ENCODE measurements around the gene FLOT1. TPM values are rescaled to one million over a fixed set of nuclear protein-coding genes. Genes with fewer than 3 reads are reported as not detected.

The FLOT1 gene
- polyA plus RNA-seq, 2 of the 4 experiments (the other 2 are of a cell fraction), result 89.7 to 135 TPM

GRCh38 chr6:30787954-30788353 is 45.5 kb upstream of the FLOT1 start:
- ATAC-seq (peak in 1 of 2 experiments; percentile 56; a peak in 3 of 6 replicates), DNase-seq (ENCODE audit: low read depth in 1 of 2, low spot score in 1 of 2) (no peak), FAIRE-seq (no peak)
- Histone ChIP-seq H3K9me3 (0 out of 3 replicates have a peak, but pooled peaks cover 7% of the 10 kb centered on the region), H3K27ac (peak overlapping the region; percentile 35 to 97; a peak in 5 of 6 replicates), H3K4me1 (peaks cover 38% of the 10 kb centered on the region), H3K4me2 (no peak overlapping the region), H3K4me3 (no peak overlapping the region)
- 77% methylated on average over 5 of the region's 5 CpGs for WGBS (ENCODE audit: missing lambda C conversion rate)
- ChIA-PET CTCF (no interaction called here), POLR2A (interaction anchor here (0.8 to 1.0 kb wide), 2 partner anchors 19 to 46 kb away, joined by 3 to 5 read pairs; partner anchors contain the start of gene FLOT1)
- TF ChIP-seq ELK1 (IDR thresholded peaks at IDR 0.05; ENCODE audit: low read depth, low read length), result no peak
- peak in 1 of 2 experiments; percentile 31; a peak in 1 of 4 replicates for TF ChIP-seq CEBPB (IDR thresholded peaks at IDR 0.05)

- DNase-seq (ENCODE audit: low read depth in 1 of 2, low spot score in 1 of 2) (peak; percentile 33 to 85), FAIRE-seq (no peak), ATAC-seq (peak; percentile 66 to 75)
- TF ChIP-seq CHD2 (IDR thresholded peaks at IDR 0.05; ENCODE audit: low read length, partially characterized antibody), result no peak
- TF ChIP-seq EP300 (IDR thresholded peaks at IDR 0.05), result peak in 1 of 2 experiments; percentile 10; a peak in 1 of 5 replicates
- no peak for TF ChIP-seq RNF2 (IDR thresholded peaks at IDR 0.05; ENCODE audit: borderline replicate concordance, low read depth)
- no peak for TF ChIP-seq ZSCAN20 (CRISPR knock-in tag; IDR thresholded peaks at IDR 0.05)
- no peak; the same call in 1 of the 2 replicates for TF ChIP-seq FOSL2 (IDR thresholded peaks at IDR 0.05)
- TF ChIP-seq FOSL2 (CRISPR knock-in tag; IDR thresholded peaks at IDR 0.05), result peak; percentile 68
- peak; percentile 67; the same call in 1 of the 2 replicates for TF ChIP-seq RARB (CRISPR knock-in tag; IDR thresholded peaks at IDR 0.05)
- TF ChIP-seq CEBPB (IDR thresholded peaks at IDR 0.05), result peak; percentile 94 to 97
- TF ChIP-seq HES2 (IDR thresholded peaks at IDR 0.05), result 0 out of 2 replicates have a peak, but pooled peaks have one; percentile 19
- 0 out of 2 replicates have a peak, but pooled peaks have one; percentile 37 for TF ChIP-seq GATA3 (IDR thresholded peaks at IDR 0.05; ENCODE audit: borderline replicate concordance)
- peak; percentile 16 to 21; a peak in 3 of 5 replicates for TF ChIP-seq RAD21 (conservative IDR thresholded peaks at IDR 0.05 in 1 of 2, IDR thresholded peaks at IDR 0.05 in 1 of 2)
- 0 out of 2 replicates have a peak, but pooled peaks have one; percentile 11 for TF ChIP-seq TP53 (CRISPR knock-in tag; IDR thresholded peaks at IDR 0.05)
- TF ChIP-seq HOXB13 (CRISPR knock-in tag; IDR thresholded peaks at IDR 0.05; ENCODE audit: low read depth), result no peak
- TF ChIP-seq JUNB (IDR thresholded peaks at IDR 0.05), result peak; percentile 50; the same call in 1 of the 2 replicates
- no peak for TF ChIP-seq SMC3 (IDR thresholded peaks at IDR 0.05)
- TF ChIP-seq HEYL (CRISPR knock-in tag; IDR thresholded peaks at IDR 0.05), result no peak
- Histone ChIP-seq H3K4me1 (peaks cover 83% of the 10 kb centered on the region), H3K4me3 (peak overlapping the region; percentile 11; the same call in 1 of the 3 replicates), H3K27ac (peak overlapping the region; percentile 96 to 97), H3K4me2 (peak overlapping the region; percentile 82), H3K9me3 (0 out of 3 replicates have a peak, but pooled peaks cover 7% of the 10 kb centered on the region)
- ChIA-PET POLR2A (interaction anchor here (1.0 to 4.6 kb wide), 10 partner anchors 13 to 50 kb away, joined by 3 to 78 read pairs (median 16); partner anchors contain the start of genes FLOT1 and IER3), CTCF (interaction anchor here (1.0 to 7.3 kb wide), 11 partner anchors 13 to 131 kb away, joined by 3 to 35 read pairs (median 6); partner anchors contain the start of genes DHX16 and VARS2)
These were observed 40.0 kb upstream of the FLOT1 start for GRCh38 chr6:30782425-30783014.

- WGBS (ENCODE audit: missing lambda C conversion rate), result 1% methylated on average over 11 of the region's 13 CpGs
- POLR2A ChIA-PET, result interaction anchor here (0.8 to 4.6 kb wide), 15 partner anchors 10 to 60 kb away, joined by 3 to 78 read pairs (median 5); partner anchors contain the start of genes FLOT1 and IER3
- Histone ChIP-seq H3K4me3 (peak overlapping the region; percentile 11; the same call in 1 of the 3 replicates), H3K9me3 (0 out of 3 replicates have a peak, but pooled peaks cover 7% of the 10 kb centered on the region), H3K27ac (peak overlapping the region; percentile 96 to 97), H3K4me1 (peaks cover 88% of the 10 kb centered on the region), H3K4me2 (peak overlapping the region; percentile 82)
- DNase-seq (ENCODE audit: low read depth in 1 of 2, low spot score in 1 of 2) (peak; percentile 58 to 97), ATAC-seq (peak; percentile 91 to 95), FAIRE-seq (no peak)
- CTCF ChIA-PET, result interaction anchor here (0.9 to 7.3 kb wide), 16 partner anchors 13 to 132 kb away, joined by 3 to 35 read pairs (median 4); partner anchors contain the start of genes DHX16, FLOT1 and VARS2
- TF ChIP-seq ZNF302 (CRISPR knock-in tag; IDR thresholded peaks at IDR 0.05) (no peak), PHF8 (IDR thresholded peaks at IDR 0.05; ENCODE audit: borderline replicate concordance, low read depth) (no peak), BHLHE40 (IDR thresholded peaks at IDR 0.05; ENCODE audit: low read depth, low read length) (no peak), JUN (IDR thresholded peaks at IDR 0.05) (peak; percentile 90 to 97; a peak in 4 of 5 replicates), ZC3H11A (IDR thresholded peaks at IDR 0.05) (no peak), ZFP36 (IDR thresholded peaks at IDR 0.05; ENCODE audit: borderline replicate concordance, partially characterized antibody) (no peak), HEYL (CRISPR knock-in tag; IDR thresholded peaks at IDR 0.05) (no peak), HMGXB4 (CRISPR knock-in tag; IDR thresholded peaks at IDR 0.05; ENCODE audit: borderline replicate concordance) (no peak), CBX8 (IDR thresholded peaks at IDR 0.05) (no peak), POLR2A (IDR thresholded peaks at IDR 0.05; ENCODE audit: low read length) (no peak), E2F6 (IDR thresholded peaks at IDR 0.05; ENCODE audit: borderline replicate concordance, low read depth) (peak; percentile 31; the same call in 1 of the 2 replicates), TFCP2L1 (CRISPR knock-in tag; IDR thresholded peaks at IDR 0.05) (no peak), HOXB5 (CRISPR knock-in tag; IDR thresholded peaks at IDR 0.05) (peak; percentile 64; the same call in 1 of the 2 replicates), FOSL2 (IDR thresholded peaks at IDR 0.05) (peak; percentile 68), FOSL2 (CRISPR knock-in tag; IDR thresholded peaks at IDR 0.05) (peak; percentile 91; the same call in 1 of the 2 replicates)
These were observed 39.4 kb upstream of the FLOT1 start for GRCh38 chr6:30781743-30782424.

Data from A549 (cell line).